ENCODE data around the gene BMERB1.

Gene BMERB1

GRCh38 chr16:15502041-15502725, 67.8 kb downstream of the BMERB1 start:
- DNase-seq = no peak

- DNase-seq = no peak
These were observed 72.1 kb downstream of the BMERB1 start for GRCh38 chr16:15506441-15506840.

GRCh38 chr16:15507301-15507958, 73.0 kb downstream of the BMERB1 start:
- DNase-seq = no peak

- DNase-seq = no peak
These were observed 73.7 kb downstream of the BMERB1 start for GRCh38 chr16:15507959-15508627.

GRCh38 chr16:15509051-15509592, 74.7 kb downstream of the BMERB1 start:
- no peak for DNase-seq

- peak; percentile 13 for DNase-seq
These were observed 75.5 kb downstream of the BMERB1 start for GRCh38 chr16:15509593-15510535.

DNA sequence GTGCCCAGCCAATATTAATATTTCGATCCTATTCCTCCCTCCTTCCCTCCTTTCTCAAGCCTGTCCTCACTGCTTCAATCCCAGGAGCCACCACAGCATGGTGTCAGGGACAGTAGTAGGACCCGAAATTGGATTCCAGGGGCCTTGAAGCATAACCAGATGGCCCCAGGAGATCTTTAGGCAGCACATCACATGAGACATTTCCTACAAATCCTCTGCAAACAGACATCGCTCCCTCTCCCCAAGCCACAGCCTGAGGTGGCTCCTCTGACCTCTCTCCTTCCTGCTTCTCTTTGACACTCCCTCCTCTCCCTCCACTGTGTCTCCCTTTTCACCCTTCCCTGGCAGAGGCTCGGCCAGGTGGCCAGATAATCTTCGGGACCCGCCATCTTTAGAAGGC, 76.6 kb downstream of the BMERB1 start:
- DNase-seq = no peak

DNA sequence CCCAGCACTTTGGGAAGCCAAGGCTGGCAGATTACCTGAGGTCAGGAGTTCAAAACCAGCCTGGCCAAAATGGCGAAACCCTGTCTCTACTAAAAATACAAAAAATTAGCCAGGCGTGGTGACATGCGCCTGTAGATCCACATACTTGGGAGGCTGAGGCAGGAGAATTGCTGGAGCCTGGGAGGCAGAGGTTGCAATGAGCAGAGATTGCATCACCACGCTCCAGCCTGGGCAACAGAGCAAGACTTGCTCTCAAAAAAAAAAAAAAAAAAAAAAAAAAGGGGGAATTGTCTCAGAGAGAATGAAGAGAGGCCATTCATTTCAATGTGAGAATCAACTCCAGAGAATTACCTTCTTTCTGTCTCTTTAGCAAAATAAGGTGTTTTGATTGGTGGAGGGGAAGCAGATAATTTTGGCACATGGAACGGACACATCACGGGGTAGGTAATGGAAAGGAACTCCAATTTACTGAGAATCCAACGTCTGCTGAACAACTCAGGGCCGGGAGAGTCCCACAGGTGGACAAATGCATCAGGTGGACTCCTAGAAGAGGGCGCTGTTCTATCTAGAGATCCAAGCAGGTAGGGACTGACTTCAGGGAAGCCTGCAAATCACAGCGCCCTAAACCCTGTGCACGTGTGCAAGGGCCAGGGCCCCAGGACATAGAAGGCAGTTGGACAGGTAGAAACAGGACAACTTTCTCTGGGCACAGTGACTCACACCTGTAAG, 77.5 kb downstream of the BMERB1 start:
- DNase-seq = no peak

- no peak for DNase-seq
These were observed 78.8 kb downstream of the BMERB1 start for GRCh38 chr16:15513156-15513555.

DNA sequence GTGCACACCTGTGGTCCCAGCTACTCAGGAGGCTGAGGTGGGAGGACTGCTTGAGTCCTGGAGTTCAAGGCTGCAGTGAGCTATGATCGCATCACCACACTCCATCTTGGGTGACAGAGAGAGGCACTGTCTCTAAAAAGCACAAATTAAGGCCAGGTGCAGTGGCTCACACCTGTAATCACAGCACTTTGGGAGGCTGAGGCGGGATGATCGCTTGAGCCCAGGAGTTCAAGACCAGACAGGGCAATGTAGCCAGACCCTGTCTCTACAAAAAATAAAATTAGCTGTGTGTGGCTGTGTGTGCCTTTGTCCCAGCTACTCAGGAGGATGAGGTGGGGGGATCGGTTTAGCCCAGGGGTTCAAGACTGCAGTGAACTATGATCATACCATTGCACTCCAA, 81.6 kb downstream of the BMERB1 start:
- no peak for DNase-seq

- no peak for DNase-seq
These were observed 82.2 kb downstream of the BMERB1 start for GRCh38 chr16:15516609-15517008.

DNA sequence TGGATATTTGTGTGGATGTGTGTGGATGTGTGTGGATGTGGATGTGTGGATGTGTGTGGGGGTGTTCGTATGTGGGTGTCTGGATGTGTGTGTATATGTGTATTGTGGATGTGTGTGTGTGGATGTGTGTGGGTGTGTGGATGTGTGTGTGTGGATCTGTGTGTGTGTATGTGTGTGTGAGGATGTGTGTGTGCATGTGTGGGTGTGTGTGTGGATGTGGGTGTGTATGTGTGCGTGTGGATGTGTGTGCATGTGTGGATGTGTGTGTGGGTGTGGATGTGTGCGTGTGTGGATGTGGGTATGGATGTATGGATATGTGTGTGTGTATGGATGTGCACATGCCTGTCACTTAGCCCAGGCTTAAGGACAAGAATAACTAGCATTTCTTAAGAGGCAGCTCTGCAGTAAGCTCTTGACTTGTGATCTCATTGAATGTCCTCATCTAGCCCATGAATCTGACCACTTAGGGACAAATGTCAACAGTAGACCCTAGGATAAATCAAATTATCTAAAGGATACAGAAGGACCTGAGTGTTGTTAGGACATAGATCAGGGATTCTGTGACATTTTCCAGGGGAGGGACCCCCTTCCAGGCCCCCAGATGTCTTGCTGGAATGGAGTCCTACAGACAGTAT, 83.5 kb downstream of the BMERB1 start:
- no peak for DNase-seq

DNA sequence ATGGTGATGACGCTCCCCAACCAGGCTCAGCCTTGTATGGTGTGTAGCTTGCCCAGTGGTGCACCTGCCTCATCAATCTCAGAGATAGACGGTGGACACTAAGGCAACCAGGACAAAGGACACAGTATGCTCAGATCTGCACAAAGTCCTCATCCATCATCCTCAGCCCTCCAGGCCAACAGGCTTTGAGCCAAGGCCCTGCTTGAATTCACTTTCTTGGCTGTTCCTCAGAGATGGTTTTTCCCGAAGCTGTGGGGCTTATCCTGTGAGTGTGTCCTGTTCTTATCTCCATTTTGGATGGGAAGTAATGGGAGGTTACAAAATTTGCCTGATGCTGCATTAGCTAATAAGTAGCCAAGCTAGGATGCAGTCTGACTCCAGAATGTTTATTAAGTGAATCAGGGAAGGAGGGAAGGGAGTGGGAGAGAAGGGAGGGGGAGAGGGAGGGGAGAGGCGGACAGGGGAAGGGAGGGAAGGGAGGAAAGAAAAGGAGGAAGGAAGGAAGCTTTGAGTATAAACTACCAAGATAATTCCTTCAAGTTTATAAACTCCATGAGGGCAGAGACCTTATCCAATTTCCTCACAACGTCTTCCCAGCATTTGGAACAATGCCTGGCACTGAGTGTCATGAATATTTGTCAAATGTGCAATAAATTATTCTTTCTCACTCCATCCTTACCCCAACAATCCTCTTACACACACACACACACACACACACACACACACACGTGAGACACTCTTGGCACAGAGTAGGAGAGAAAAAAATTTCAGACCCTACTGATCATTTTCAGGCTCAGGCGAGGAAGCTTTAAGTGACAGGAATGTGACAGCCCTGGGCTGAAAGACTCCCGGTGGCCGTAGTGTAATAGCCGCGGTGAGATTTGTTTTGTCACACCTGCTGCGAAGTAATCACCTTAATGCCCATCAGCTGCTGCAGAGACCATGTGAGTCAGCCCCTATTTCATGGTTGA, 84.3 kb downstream of the BMERB1 start:
- DNase-seq = no peak

DNA sequence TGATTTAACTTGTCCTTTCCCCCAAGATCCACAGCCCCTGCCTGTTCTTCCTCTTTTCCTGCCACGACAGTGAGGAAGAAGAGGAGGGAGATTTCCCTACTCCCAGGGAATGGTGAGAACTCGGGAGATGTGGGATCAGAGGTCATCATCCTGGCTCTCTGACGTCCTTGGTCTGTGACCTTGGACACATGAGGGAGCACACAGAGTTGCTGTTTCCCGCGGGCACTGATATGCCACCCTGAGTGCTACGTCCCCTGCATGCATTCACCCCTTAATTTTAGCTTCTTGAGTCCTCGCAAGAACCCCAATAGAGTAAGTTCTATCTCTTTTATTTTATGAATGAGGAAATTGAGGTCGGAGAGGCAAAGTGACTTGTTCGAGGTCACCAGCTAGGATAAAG, 85.4 kb downstream of the BMERB1 start:
- no peak for DNase-seq

DNA sequence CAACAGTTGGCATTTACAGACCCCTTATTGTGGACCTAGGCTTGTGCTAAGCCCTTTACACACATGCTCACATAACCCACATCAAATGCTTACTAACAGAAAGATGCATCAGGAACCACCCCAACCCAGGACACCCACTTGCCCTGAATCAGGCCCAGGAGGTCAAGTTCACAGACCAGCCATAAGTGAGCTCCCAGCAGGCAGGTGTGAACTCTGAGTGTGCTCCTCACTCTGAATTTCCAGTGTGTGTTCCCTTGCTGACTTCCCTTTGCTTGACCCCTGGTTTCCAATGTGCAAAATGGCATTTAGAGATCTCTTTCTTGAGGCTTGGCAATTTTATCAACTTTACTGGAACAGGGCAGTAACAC, 87.0 kb downstream of the BMERB1 start:
- DNase-seq = no peak

DNA sequence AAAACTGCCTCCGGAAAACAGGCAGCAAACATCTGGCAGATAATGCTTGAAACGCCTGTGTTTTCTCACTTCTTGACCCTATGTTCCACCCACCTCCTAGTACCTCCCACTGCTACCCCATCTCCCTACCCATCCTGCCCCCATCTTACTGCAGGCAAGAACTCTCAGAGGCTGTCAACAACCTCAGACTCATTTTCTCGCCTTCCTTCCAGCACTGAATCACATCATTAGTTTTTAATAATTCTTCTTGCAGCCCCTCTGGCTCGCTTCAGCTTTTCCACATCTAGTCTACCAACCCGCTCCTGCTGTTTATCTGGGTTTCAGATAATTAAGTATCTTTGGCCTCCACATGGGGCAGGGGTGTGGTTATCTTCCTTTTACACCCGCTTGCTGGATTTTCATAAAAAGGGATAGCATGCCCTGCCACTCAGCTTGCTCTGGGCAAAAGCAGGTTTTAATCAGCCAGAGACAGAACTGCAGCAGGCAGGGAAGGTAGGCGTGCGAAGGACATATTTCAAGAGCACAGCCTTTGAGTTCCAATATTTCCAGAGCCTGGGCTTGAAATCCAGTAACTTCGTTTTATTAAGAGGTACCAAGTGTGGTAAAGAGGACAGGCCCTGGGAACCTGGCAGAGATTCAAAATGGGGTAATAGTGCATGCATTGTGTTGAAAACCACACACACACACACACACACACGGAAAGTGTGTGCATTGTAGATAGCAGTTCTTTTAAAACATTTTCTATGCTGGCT, 87.5 kb downstream of the BMERB1 start:
- DNase-seq = no peak

DNA sequence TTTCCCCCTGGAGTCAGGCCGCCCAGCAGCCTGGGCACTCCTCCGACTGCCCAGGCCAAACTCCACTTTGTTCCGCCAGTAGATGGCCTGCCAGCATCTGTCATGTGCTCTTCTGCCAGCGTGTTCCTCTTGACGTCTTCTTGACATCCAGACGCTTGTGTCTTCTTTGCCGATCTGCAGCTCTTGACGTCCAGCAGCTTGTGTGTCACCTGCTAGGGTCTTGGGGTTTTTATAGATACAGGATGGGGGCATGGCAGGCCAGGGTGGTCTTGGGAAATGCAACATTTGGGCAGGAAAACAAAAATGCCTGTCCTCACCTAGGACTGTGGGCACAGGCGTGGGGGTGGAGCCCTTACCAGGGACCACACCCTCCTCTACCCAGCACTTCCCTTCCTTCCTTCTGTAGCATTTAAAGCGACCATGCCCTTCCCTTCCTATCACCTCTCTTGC, 88.7 kb downstream of the BMERB1 start:
- DNase-seq = no peak

DNA sequence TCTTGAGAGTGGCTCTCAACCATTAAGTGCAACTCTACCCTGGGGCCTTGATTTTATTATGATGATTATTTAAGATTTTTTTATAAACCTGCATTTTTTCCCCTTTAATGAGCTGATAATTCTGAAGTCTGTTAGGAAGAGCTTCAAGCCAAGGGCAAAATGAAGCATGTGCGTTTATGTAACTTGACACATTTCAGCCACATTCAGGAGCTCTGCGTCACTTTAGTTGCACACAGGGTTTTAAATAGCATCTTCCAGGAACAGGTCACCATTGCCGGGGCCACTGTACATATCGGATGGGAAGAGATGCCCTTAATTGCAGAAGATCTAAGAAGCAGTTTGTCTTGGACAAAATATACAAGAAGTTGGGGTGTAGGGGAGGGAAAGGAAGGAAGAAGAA, 89.6 kb downstream of the BMERB1 start:
- no peak for DNase-seq

DNA sequence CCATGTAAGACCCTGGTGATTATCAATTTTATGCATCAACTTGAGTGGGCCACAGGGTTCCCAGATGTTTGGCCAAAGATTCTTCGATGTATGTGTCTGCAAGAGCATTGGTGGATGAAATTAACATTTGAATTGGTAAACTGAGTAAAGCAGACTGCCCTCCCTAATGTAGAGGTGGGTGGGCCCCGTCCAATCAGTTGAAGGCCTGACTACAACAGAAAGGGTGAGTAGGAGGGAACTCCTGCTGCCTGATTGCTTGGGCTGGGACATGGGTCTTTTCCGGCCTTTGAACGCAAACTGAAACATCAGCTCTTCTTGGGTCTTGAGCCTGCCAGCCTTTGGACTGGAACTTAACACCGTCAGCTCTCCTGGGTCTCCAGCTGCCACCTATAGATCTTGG, 90.6 kb downstream of the BMERB1 start:
- DNase-seq = no peak

GRCh38 chr16:15526097-15526496, 91.7 kb downstream of the BMERB1 start:
- DNase-seq = no peak

Measured in NCI-H1694 (cell line).